GM18508 (cell line): ENCODE measurements around the gene MYH6.

Experiments
- ATAC-seq: cut with Tn5 transposase; IDR thresholded peaks from one replicate; pipeline ENCODE4 v1.9.1; 2021; ENCODE audit warnings: moderate number of reproducible peaks; ENCODE audit not compliant: insufficient read depth, unreplicated experiment

The MYH6 gene

GRCh38 chr14:23361763-23362162 lies 46.3 kb downstream of the MYH6 start:
- no peak for ATAC-seq

- no peak for ATAC-seq
These were observed 46.8 kb downstream of the MYH6 start for GRCh38 chr14:23361320-23361719.

GRCh38 chr14:23360496-23360895 lies 47.6 kb downstream of the MYH6 start:
- no peak for ATAC-seq

- ATAC-seq: no peak
These were observed 48.2 kb downstream of the MYH6 start for GRCh38 chr14:23359722-23360447.

GRCh38 chr14:23359167-23359626 lies 48.9 kb downstream of the MYH6 start:
- ATAC-seq: no peak

GRCh38 chr14:23358553-23359166 lies 49.4 kb downstream of the MYH6 start:
- ATAC-seq: no peak

GRCh38 chr14:23358042-23358441 lies 50.0 kb downstream of the MYH6 start:
- ATAC-seq: no peak

- ATAC-seq: no peak
These were observed 50.8 kb downstream of the MYH6 start for GRCh38 chr14:23357261-23357660.

GRCh38 chr14:23356662-23357061 lies 51.4 kb downstream of the MYH6 start:
- no peak for ATAC-seq

- ATAC-seq: no peak
These were observed 52.1 kb downstream of the MYH6 start for GRCh38 chr14:23355871-23356435.

GRCh38 chr14:23354990-23355389 lies 53.1 kb downstream of the MYH6 start:
- no peak for ATAC-seq

GRCh38 chr14:23353433-23353780 lies 54.7 kb downstream of the MYH6 start:
- no peak for ATAC-seq

- ATAC-seq: no peak
These were observed 55.3 kb downstream of the MYH6 start, which contains the start of gene SLC22A17 for GRCh38 chr14:23352506-23353432. TSS of gene SLC22A17 (minus strand) at chr14:23352887.

- no peak for ATAC-seq
These were observed 56.2 kb downstream of the MYH6 start for GRCh38 chr14:23351681-23352505.

- no peak for ATAC-seq
These were observed 58.8 kb downstream of the MYH6 start for GRCh38 chr14:23349156-23349845.

GRCh38 chr14:23348297-23348655 lies 59.8 kb downstream of the MYH6 start:
- ATAC-seq: no peak

GRCh38 chr14:23347406-23348296 lies 60.4 kb downstream of the MYH6 start:
- ATAC-seq: no peak

GRCh38 chr14:23346693-23347405 lies 61.2 kb downstream of the MYH6 start:
- no peak for ATAC-seq
